Mammary epithelial cell (primary cell): ENCODE measurements around the gene AGPAT4.

Source experiments
- CTCF ChIP-seq, 2 donors: IDR thresholded peaks in 1 of 2; conservative IDR thresholded peaks in 1 of 2; 2 replicates each; pipeline ENCODE4 v1.5.1; 2011 to 2012; ENCODE audit warnings: inconsistent platforms in 2 of 2, low read length in 2 of 2, mild to moderate bottlenecking in 2 of 2, control low read depth in 1 of 2, low read depth in 1 of 2; ENCODE audit not compliant: insufficient read depth in 1 of 2; ENCODE audit errors: extremely low read depth in 1 of 2
- EZH2 ChIP-seq: IDR thresholded peaks from 2 replicates; pipeline ENCODE4 v1.6.1; 2012; ENCODE audit warnings: low read length, inconsistent platforms, borderline replicate concordance

GRCh38 chr6:161085246-161085645, 188.6 kb downstream of the AGPAT4 start:
- TF ChIP-seq CTCF (conservative IDR thresholded peaks at IDR 0.05 in 1 of 2, IDR thresholded peaks at IDR 0.05 in 1 of 2; ENCODE audit: extremely low read depth in 1 of 2, insufficient read depth in 1 of 2, low read depth in 1 of 2, low read length in 2 of 2) (no peak), EZH2 (no peak)
